Activated CD4-positive, alpha-beta T cell treated with anti-CD3 and anti-CD28 coated beads, Interleukin-2, amount 50 U/mL, for 1 hour (primary cell): ENCODE results near the gene ZNF638.

Experiments used
- DNase-seq: peaks from one replicate; pipeline ENCODE4 v3.0.0-alpha.2; 2020

The ZNF638 gene

DNA sequence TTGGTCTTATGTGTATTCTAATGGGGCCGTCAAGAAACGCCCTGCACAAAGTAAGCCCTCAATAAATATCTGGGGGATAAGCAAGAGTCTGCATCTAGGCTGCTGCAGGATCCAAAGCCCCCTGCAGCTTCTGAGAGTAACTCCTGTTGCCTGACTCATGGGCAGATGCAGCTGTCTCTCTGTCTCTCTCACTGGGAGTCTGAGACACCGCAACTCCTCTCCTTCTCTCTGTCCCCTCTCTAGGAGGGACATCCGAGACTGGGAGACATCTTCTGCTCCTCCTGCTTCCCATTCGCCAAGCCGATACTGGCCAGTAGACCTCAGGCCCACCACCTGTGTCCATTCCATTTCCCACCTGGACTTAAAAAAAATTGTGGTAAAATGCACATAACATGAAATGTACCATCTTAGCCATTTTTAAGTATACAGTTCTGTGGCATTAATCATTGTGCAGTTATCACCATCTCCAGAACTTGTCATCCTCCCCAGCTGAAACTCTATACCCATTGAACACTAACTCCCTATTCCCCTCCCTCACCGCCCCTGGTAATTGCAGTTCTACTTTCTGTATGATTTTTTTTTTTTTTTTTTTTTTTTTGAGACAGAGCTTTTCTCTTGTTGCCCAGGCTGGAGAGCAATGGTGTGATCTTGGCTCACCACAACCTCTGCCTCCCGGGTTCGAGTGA lies 141.9 kb downstream of the ZNF638 start:
- no peak for DNase-seq

- DNase-seq, result no peak
These were observed 142.6 kb downstream of the ZNF638 start for GRCh38 chr2:71474116-71474743.

DNA sequence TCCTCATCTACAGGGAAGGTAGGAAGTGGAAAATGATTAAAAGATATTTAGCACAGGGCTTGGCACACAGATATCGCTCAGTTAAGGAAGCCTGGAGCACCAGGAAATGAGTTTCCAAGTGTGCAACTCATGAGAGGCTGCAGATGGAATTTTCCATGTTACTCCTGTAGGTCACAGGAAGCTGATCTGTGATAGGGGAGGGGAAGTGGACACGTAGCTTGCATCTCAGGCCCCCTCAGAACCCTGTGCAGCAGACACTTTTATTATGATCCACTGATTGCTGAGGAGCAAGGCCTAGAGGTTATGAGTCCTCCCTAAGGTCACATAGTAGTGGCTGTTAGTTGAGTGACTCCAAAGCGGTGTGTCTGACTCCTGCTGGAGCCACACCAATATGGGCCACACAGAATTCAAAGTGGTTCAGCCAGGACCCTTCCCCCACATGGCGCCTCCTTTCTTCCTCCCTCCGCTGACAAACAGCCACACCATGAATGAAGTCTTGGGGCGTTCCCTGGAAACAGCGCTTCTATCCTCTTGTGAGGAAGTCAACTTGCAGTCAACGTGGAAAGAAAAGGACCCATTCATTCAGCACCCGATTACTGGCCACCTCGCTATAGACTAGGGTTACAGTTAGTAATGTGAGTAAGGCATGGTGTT lies 143.3 kb downstream of the ZNF638 start:
- DNase-seq, result no peak

DNA sequence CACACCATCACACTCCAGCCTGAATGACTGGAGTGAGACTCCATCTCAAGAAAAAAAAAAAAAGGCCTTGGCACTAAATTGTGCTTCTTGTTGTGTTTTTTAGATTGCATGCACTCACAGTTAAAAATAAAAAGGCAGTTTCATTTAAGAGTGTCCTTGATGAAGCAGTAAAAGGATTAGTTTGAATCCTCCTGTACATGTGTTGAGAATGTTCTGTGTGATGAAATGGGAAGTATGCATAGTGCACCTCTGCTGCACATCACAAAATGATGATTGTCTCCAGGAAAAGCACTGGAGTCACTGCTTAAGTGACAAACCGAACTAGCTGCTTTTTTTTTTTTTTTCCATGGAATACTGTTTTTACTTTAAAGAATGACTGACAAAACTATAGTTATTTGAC lies 144.9 kb downstream of the ZNF638 start:
- no peak for DNase-seq

DNA sequence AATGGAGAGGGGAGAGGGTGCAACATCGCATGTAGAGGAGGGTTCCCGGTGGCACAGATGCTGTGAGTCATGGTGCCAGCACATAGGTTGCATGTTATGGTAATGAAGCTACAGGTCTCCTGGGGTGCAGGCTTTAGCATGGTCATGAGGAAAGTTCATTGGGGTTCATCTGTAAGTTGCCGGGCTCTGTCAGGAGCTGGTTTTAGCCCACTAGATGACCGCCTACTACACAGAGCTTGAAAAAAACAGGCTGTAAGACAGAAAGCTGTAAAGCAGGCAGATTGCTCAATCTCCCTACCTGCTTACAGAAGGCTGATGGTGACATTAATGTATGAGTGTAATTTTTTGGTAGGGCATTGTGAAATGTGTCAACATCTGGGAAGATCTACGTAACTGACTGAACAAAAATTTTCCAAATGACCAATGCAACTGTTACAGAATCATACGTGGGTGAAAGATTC lies 145.7 kb downstream of the ZNF638 start:
- no peak for DNase-seq

DNA sequence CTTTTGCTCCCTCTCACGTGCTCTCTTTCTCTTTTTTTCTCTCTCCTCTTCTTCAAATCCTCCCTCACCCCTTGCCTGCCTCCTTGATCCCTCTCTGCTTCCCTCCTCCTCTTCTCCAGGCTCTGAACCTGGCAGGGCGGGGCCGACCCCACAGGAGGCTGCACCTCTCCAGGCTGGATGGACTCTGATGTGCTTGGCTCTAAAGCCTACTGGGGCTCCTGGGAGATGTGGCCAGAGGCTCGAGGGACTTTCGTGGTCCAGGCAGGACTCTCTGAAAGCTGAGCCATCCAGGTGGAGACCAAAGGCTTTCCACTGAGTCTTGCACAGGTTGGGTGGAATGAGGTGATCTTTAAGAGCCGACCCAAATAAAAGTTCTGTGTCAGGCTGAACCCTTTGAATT lies 147.2 kb downstream of the ZNF638 start:
- no peak for DNase-seq

GRCh38 chr2:71479261-71479660 lies 147.7 kb downstream of the ZNF638 start:
- no peak for DNase-seq

- no peak for DNase-seq
These were observed 149.5 kb downstream of the ZNF638 start for GRCh38 chr2:71481111-71481510.

- no peak for DNase-seq
These were observed 150.5 kb downstream of the ZNF638 start for GRCh38 chr2:71482055-71482454.

DNA sequence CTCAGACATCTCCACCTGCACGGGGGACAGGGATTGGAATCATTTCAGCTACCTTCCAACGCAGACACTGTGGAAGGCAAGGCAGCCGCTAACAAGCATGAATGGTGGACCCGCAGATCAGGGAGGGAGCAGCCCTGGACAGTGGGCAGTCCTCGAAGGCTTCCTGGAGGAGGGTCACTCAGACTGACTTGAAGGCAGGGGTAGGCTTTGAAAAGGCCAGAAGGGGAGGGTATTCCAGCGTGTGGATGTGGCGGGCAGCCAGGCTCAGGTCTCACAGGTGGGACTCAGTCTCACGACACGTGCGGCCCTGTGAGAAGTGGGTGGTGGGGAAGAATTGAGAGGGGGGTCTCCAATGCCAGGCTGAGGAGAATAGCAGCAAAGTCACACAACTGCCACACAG lies 151.7 kb downstream of the ZNF638 start:
- DNase-seq, result no peak

- DNase-seq, result no peak
These were observed 152.8 kb downstream of the ZNF638 start for GRCh38 chr2:71484354-71484753.
